Ovary (tissue), 9 donors: Measurements from ENCODE around the gene INPP5B. TPM values are rescaled to one million over a fixed set of nuclear protein-coding genes. Genes with fewer than 3 reads are reported as not detected.
"Not testable (repeated sequence)": the region's sequence is repeated elsewhere in the genome, so short reads cannot be mapped to it uniquely, and the experiment has no call there.

Experiments used
- DNase-seq, 5 donors: peaks; one replicate each; pipeline ENCODE4 v3.0.0-alpha.2; 2019 to 2020
- H3K27ac ChIP-seq, 2 donors: fragments of 200-600 bp; one replicate each; pipeline versions ENCODE4 v1.5.1 to v1.8.0; 2019 to 2022
- H3K27me3 ChIP-seq: fragments of 200-600 bp; one replicate; pipeline ENCODE4 v1.8.0; 2022
- H3K36me3 ChIP-seq: fragments of 200-600 bp; sonication (generic); one replicate; pipeline ENCODE4 v1.5.1; 2019
- H3K4me1 ChIP-seq: one replicate; pipeline ENCODE4 v1.8.1; 2013; ENCODE audit warnings: mild to moderate bottlenecking, moderate library complexity; ENCODE audit not compliant: insufficient read depth
- H3K4me3 ChIP-seq: fragments of 200-600 bp; sonication (generic); one replicate; pipeline ENCODE4 v1.5.1; 2017
- H3K9me3 ChIP-seq, 2 donors: fragments of 200-600 bp in 1 of 2; sonication (generic) in 1 of 2; one replicate each; pipeline versions ENCODE4 v1.5.1 to v1.8.1; 2013 to 2019; ENCODE audit warnings: mild to moderate bottlenecking in 1 of 2, moderate library complexity in 1 of 2
- CTCF ChIP-seq, 3 donors: fragments of 450-650 bp in 2 of 3; fragments of 200-600 bp in 1 of 3; IDR thresholded peaks; one replicate each; pipeline versions ENCODE4 v1.5.1 to v1.8.0; 2016 to 2022; ENCODE audit warnings: antibody characterized with exemption in 3 of 3, mild to moderate bottlenecking in 1 of 3
- EP300 ChIP-seq: sonication (generic); formaldehyde crosslinking; IDR thresholded peaks from one replicate; pipeline ENCODE4 v1.6.1; 2017; ENCODE audit warnings: antibody characterized with exemption
- POLR2A ChIP-seq: fragments of 450-650 bp; IDR thresholded peaks from one replicate; pipeline ENCODE4 v1.6.1; 2017; ENCODE audit warnings: antibody characterized with exemption, mild to moderate bottlenecking, moderate library complexity
- WGBS, 3 donors: extraction: QIAGEN DNeasy Blood & Tissue Kit in 1 of 3; methylation state at CpG; one replicate each; pipeline versions ENCODE4 v1.1.5 to v1.1.7; 2013 to 2017; 5-methylcytosine and 5-hydroxymethylcytosine counted together
- intact Hi-C, 4 donors: fragments of 100-400 bp; cut with DNase I; formaldehyde crosslinking; loops; one replicate each; pipeline versions ENCODE4 v1.11.0 to v1.15.1; 2022 to 2023
- polyA plus RNA-seq, 2 donors: library from polyadenylated mRNA; stranded (reverse); fragments of 200-250 nt in 1 of 2; fragments of 350-450 nt in 1 of 2; fragmentation: Illumina TruSeq in 1 of 2; extraction: RNeasy Lipid Tissue Mini Kit (QIAGEN cat#74804) in 1 of 2; gene quantifications; one replicate each; pipeline ENCODE4 v1.2.3, GENCODE V29; 2013 to 2014
- total RNA-seq, 7 donors: library from RNA; depleted of rRNA in 2 of 7; stranded (reverse); fragments of >200 nt in 2 of 7; fragmentation: NEBNext Ultra II Directional in 3 of 7; extraction: Animal tissue kit (Norgen Biotek cat#: 25700) in 3 of 7; gene quantifications; one replicate each; pipeline versions ENCODE4 v1.1.0 to v1.2.4, GENCODE V29; 2016 to 2023
- donor health status: DM: no; HTN: no; CAD: no; lungs with moderate emphysema.
- donor health status: DM: no; HTN: no; CAD: no.
- donor health status: Bipolar disorder and iron deficiency.
- donor health status: DM: yes; HTN: yes; CAD: no.
- donor health status: DM: no; HTN: no; CAD: no.
- donor health status: DM: yes; HTN: yes; CAD: no.

INPP5B gene
- total and polyA plus RNA-seq, 9 donors = 23.2 to 68.5 (median 33.5) TPM

GRCh38 chr1:37944086-37944763 is 2.6 kb downstream of the INPP5B start:
- 77 to 90% (median 83%) methylated on average over 4 of the region's 4 CpGs for WGBS, 3 donors
- TF ChIP-seq CTCF (IDR thresholded peaks at IDR 0.05) (no peak), POLR2A (no peak), EP300 (no peak)
- no peak for DNase-seq
- Histone ChIP-seq H3K4me1 (peaks cover 3% of the 10 kb centered on the region), H3K27me3 (no peaks in the 10 kb centered on the region), H3K27ac (no peak overlapping the region), H3K36me3 (no peaks in the 10 kb centered on the region), H3K9me3 (no peaks in the 10 kb centered on the region), H3K4me3 (no peak overlapping the region)
- intact Hi-C loops = no loop called here

- no peaks in the 10 kb centered on the region for H3K4me1 ChIP-seq
- no peak overlapping the region for H3K4me3 ChIP-seq
- no peak overlapping the region for H3K27ac ChIP-seq
- H3K27me3 ChIP-seq = no peaks in the 10 kb centered on the region
- TF ChIP-seq EP300 (no peak), POLR2A (no peak), CTCF (IDR thresholded peaks at IDR 0.05) (no peak)
- H3K9me3 ChIP-seq = no peaks in the 10 kb centered on the region
- WGBS, 3 donors = 64 to 71% (median 70%) methylated on average over 5 of the region's 5 CpGs
- H3K36me3 ChIP-seq = no peaks in the 10 kb centered on the region
- intact Hi-C loops = no loop called here
- no peak for DNase-seq
Observed at GRCh38 chr1:37940299-37940947, 6.4 kb downstream of the INPP5B start.

- intact Hi-C loops = not testable (repeated sequence)
Observed at GRCh38 chr1:37936760-37937159, 10.1 kb downstream of the INPP5B start.

GRCh38 chr1:37932759-37933158 is 14.1 kb downstream of the INPP5B start:
- intact Hi-C loops = no loop called here

More at GRCh38 chr1:37936760-37937159, 10.1 kb downstream of the INPP5B start:
- H3K4me3 ChIP-seq, H3K36me3 ChIP-seq, H3K27ac ChIP-seq, H3K4me1 ChIP-seq, H3K9me3 ChIP-seq, H3K27me3 ChIP-seq: not testable (repeated sequence)
- peak in 1 of 5 donors; percentile 8 for DNase-seq
- WGBS, 3 donors = 93 to 97% (median 93%) methylated on average over 14 of the region's 14 CpGs

More at GRCh38 chr1:37932759-37933158, 14.1 kb downstream of the INPP5B start:
- no peak for DNase-seq
- Histone ChIP-seq H3K27me3 (no peaks in the 10 kb centered on the region), H3K27ac (no peak overlapping the region), H3K4me3 (no peak overlapping the region), H3K36me3 (no peaks in the 10 kb centered on the region), H3K4me1 (no peaks in the 10 kb centered on the region), H3K9me3 (no peaks in the 10 kb centered on the region)
- no peak for TF ChIP-seq EP300
- no peak for TF ChIP-seq CTCF (IDR thresholded peaks at IDR 0.05)
- no peak for TF ChIP-seq POLR2A
- WGBS, 3 donors = 72 to 80% (median 76%) methylated on average over 4 of the region's 4 CpGs
